NCI-H2107 (cell line): ENCODE data around the gene MRPL23.

Experiments used
- DNase-seq: peaks from one replicate; lab custom pipeline; 2025; lab: John Stamatoyannopoulos, UW

Gene MRPL23

DNA sequence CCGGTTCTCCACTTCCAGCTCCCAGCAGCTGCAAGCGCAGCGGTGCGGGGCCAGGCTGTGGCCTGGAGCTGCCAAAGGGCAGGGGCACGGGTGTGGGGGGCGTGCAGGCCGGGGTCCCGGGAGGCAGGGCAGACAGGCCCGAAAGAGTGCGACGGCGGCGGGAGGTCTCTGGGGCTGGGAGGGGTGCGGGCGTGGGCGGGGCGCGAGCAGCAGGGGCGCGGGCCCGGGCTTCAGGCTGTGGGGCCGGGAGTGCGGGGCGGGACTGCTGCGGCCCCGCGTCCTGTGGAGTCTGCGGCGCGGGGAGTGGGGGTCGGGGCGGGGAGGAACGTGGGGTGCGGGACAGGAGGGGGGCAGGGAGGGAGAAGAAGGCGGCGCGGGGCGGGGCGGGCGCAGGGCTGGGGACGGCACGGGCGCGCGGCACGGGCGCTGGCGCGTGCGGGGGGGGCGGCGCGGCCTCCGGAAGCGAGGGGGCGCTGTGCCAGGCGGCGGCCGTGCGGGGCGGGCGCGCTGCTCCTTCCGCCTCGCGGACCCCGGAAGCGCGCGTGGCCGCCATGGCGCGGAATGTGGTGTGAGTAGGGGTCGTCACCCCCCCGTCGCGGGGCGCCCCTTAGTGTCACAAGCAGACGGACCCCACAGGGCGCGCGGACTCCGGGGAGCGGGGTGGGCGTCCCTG, at the start of gene MRPL23:
TSS of gene MRPL23 (plus strand) at position 521 of the 673 bp plus-strand sequence. CDS start at position 552, 31 bp downstream.
- no peak for DNase-seq

DNA sequence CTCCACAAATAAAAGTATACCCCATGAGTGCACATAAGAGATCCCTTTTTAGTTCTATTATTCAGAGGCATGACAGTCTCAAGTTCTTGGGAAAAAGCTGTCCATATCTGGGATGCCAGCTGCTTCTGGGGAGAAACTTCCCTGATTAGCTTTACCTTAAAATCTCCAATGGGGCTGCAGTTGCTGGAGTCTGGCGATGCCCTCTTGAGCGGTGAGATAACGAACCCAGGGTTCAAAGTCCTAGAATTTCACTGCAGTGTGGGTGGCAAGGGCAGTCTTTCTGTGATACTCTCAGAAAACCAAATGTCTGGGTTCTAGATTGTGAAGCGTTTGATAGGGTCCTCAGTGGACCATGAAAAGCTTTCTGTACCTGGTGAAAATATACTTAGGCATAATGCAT, 48.0 kb upstream of the MRPL23 start:
- DNase-seq: no peak

DNA sequence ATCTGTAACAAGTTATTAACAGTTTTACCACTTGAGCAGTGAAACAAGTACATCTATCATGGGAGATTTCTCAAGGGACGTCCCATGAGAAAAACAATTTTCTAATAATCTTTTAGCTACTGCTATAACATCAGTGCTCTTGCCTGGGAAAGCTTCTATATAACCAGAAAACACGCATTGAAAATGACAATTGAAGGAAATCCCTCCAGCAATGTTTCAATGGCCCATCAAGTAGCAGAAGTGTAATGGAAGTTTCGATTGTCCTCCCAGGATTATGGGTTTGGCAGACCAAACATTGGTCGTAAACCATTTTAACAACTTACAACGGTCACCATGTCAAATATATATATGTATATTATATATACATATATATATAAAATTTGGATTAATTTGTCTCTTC, 47.4 kb upstream of the MRPL23 start:
- no peak for DNase-seq

DNA sequence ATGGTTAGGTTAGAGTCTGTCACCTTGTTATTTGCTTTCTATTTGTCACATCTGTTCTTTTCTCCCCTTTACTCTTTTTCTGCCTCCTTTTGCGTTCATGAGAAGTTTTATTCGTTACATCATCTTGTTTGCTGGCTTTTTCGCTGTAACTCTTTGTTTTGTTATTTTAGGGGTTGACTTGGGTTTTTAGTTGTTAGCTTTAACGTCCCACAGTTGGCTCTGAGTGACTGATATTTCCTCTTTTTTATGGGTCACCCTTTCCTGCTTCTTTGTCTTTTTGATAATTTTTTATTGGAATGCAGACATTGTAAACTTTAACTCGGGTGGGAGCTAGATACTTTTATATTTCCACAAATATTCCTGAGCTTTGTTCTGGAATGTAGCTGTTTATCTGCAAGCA, 41.0 kb upstream of the MRPL23 start:
- DNase-seq: no peak

DNA sequence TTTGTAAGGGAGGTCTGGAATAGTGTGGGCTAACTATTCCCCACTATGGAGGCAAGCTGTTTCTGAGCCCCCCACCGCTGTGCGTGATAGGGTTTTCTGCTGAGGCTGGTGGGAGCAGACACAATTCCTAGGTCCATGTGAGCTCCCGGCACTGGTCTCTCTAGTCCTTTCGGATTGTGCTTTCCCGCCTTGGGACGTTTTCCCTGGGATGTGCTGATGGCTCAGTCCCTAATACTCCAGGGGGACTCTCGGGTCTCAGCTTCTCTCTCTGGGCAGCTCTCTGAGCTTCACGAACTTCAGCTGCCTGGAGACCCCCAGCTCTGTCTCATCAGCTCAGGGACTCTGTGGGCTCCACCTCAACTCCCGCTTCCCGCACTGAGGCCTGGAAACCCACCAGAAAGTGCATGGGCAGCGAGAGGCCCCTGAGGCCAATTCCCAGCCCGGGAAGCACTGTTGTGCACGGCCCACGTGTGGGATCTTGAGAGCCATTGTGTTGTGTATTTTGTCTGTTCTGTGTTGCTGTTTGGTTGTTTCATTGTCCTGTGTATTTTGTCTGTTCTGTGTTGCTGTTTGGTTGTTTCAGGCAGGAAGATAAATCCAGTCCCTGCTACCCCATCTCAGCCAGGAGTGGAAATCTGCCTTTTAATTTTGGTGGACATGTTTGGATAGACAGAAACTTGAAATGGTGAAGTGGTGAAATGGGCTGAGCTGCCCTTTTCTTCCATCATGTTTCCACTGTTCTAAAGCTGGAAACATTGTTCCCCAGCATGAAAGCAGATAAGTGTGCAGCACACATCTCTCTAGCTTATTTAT, 40.3 kb upstream of the MRPL23 start:
- no peak for DNase-seq

DNA sequence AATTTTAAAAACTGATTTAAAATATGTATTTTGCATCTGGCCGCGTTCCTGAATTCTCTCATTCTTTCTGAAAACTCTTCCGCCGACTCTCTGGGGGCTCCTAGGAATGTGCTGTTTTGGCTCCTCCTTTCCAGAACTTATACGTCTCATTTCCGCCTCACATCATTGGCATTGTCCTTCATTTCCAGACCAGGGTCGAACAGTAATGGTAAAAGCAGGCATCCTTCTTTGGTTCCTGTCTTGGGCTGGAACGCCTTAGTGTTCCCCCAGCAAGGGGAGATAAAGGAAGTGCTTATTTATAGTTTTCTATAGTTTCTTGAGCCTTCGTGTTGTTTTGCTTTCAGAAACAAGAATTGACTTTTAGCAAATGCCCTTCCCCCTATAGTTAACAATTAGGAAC, 38.5 kb upstream of the MRPL23 start:
- no peak for DNase-seq

DNA sequence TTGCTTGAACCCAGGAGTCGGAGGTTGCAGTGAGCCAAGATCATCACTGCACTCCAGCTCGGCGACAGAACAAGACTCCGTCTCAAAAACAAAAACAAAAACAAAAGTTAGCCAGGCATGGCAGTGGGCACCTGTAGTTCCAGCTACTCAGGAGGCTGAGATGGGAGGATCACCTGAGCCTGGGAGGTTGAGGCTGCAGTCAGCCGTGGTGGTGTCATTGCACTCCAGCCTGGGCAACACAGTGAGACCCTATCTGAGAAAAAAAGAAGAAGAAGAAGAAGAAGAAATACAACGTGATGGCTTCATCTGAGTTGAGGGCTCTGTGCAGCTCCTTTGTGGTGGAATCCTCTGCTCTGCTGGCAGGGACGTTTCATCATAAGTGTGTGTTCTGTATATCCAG, 37.6 kb upstream of the MRPL23 start:
- no peak for DNase-seq

DNA sequence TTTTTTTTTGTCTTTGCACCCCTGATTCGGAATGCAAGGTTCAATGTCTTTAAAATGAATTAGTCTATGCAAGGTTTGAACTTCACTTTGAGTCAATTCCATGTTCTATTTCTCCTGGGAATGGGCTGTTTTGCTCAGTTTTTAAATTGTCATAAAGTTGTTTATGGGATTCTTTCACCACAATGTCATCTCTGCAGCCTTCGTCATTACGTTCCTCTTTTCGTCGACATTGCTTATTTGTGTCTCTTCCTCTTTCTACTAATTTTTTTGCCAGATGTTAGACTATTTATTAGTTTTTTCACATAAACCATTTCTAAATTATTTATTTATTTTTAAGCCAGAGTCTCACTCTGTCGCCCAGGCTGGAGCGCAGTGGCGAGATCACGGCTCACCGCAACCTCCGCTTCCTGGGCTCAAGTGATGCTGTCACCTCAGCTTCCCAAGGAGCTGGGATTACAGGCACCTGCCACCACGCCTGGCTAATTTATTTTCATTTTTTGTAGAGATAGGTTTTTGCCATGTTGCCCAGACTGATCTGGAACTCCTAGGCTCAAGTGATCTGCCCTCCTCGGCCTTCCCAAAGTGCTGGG, 34.7 kb upstream of the MRPL23 start:
- no peak for DNase-seq

DNA sequence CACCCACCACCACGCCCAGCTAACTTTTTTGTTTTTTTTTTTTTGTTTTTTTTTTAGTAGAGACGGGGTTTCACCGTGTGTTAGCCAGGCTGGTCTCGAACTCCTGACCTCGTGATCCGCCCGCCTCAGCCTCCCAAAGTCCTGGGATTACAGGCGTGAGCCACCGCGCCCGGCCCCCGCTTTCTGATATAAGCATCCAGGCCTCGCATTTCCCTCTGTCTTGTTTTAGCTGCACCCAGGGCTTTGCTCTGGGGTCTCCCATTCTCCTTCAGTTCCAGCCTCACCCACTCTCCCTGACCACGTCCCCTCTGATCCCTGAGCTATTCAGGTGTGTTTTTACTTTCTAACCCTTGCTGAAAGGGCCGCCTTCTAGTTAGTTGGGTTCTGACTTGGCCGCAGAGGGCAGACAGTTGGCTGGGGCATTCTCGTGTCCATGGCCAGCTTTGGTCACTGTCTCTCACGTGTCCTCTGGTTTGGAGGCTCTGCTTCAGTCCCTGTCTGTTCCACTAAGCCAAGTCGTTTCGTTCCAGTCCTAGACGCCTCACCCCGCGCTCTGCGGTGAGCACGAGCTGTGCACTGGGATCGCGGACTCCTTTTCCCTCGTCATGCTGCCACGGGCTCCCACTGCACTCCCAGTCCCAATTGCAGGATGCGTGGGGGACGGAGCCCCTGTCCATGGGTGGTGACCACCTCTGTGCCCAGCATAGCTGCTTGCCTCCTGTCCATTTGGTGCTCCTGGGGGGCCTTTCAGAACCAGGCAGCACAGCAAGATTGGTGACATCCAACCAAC, 33.7 kb upstream of the MRPL23 start:
- no peak for DNase-seq

DNA sequence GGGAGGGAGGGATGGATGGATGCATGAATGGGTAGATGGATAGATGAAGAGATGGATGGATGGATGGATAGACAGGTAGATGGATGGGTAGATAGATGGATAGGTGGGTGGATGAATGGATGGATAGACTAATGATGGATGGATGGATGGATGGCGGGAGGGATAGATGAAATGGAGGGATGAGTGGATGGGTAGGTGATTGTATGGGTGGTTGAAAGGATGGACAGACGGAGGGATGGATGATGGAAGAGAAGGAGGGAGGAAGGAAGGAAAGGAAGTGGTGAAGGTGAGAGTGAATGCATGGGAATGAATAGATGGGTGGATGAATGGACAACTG, 31.4 kb upstream of the MRPL23 start:
- DNase-seq: no peak

DNA sequence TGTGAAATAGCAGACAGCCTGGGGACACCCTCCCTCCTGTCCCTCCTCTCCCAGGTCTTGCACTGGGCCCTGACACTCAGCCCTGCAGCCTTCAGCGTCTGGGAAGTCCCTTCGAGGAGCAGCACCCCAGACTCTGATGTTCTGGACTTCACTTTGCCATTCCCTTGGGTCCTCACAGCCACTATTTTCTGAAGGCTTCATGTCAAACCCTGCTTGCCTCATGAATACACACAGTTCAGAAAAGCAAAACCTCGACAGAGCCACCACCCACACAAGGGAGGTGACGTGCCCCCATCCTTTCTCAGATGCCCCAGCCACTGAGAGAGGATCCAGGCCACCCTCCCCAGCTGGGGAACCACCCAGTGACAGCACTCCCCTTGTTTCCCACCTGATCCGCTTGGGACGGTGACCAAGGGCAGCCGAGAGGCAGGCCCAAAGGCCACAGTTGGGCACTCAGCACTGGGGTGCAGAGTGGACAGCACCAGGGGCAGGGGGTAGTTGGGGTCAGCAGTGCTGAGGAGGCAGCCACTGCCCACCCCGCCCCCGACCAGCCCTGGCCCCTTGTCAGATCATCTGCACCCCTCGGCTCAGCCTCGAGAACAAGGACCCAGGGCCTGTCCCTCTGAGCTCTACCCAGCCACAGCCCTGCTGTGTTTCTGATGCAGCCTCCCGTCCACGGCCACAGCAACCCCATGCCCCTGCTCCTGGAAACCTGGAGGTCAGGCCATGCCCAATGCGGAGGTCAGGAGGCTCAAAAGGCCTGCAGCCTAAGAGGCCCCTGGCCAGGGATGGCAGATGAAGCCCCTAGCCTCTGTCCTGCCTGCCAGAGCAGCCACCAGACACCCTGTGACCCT, 30.8 kb upstream of the MRPL23 start:
- no peak for DNase-seq

DNA sequence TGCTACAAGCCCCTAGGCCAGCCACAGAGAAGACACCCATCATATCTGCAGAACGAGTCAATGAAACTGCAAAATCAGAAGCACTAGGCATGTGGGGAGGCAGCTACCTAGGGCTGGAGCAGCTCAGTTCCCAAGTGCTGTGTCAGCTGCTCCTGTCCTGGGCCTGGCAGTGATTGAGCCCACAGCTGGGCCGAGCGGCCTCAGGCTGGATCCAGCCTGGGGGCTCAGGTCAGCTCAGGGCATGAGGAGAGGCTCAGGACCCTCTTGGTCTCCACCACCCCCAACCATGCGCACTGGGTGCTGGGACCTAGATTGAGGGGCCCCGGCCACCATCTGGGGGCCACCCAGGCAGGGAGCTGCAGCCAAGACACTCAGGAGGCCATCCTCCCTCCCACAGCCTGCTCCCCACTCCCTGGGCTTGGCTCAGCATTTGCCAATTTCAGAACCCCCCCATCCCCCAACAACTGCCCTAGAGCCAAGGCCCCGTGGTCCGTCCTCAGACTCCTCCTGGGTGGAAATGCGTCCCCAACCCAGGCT, 30.1 kb upstream of the MRPL23 start:
- no peak for DNase-seq

DNA sequence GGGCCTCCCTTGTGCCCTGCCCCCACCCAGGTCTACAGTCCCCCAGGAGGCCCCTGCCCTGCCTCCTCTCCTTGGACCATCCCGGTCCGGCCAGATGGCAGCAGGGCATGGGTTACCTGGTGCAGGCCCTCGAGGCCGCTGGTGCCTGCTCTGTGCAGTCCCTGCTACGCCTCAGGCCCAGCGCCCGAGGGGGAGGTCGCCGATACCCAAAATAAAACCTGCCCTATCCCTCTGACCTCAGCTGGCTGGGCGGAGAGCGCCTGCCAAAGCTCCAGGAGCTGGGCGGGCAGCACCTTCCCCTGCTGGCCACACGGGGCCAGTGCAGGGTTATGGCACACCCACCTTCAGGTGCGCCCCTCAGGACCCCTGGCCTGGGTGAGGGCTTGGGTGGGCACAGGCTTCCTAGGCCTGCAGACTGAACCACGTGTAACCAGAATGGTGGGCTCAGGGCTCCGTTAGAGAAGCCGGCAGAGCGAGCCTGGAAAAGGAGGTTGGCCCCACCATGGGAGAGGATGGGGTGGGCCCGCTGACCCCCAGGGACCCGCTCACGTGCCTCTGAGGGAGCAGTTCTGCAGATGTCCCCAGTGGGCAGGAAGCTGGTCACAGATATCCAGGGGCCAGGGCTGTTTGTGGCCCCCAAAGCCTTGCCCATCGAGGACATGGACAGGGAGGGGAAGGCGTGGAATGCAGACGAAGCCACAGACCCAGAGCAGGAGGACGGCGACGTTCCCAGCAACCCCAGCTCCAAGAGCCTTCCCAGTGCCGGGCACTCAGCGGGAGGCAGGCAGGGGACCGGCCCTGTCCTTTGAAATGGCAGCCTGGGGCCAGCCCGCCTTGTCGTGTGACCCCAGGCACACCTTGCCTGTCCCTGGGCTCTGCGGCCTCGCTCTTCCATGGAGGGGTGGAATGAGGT, 29.4 kb upstream of the MRPL23 start:
- no peak for DNase-seq

DNA sequence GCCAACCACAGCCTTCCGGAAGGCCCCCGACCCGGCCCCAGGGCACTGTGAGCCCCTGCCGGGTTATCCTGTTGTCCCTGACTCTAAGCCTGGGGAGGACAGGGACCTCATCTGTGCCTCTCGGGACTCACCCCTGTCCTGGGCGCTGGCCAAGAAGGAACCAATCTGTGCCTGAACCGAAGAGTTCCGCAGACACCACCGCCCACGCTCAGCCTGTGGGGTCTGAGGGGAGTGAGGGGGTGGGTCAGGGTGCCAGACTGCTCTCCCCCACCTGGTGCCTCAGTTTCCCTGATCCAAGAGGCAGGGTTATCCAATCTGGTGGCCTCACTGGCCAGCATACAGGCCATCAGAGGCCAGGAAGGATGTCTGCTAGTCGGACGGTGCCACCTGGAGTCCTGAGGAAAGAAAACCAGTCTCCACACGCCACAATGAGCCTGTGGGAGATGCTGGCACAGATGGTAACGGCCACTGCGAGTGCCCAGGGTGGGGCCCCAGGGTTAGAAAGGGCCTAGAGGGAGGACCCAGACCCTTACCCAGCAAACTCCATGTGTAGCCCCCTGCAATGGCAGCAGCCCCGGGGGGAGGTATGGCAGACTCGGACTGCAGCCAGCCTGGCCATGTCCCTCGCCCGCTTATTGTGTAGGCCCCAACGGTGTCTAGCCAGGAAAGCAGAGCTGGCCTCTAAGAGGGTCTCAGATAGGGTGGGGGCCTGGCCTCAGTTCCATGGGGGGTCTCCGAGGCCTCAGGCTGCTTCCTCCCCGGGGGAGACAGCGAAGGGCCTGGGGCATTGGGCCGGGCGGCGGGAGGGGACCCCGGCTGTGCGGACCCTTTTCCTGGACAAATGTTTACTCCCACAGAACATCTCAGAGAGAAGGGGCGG, 28.5 kb upstream of the MRPL23 start:
- no peak for DNase-seq

DNA sequence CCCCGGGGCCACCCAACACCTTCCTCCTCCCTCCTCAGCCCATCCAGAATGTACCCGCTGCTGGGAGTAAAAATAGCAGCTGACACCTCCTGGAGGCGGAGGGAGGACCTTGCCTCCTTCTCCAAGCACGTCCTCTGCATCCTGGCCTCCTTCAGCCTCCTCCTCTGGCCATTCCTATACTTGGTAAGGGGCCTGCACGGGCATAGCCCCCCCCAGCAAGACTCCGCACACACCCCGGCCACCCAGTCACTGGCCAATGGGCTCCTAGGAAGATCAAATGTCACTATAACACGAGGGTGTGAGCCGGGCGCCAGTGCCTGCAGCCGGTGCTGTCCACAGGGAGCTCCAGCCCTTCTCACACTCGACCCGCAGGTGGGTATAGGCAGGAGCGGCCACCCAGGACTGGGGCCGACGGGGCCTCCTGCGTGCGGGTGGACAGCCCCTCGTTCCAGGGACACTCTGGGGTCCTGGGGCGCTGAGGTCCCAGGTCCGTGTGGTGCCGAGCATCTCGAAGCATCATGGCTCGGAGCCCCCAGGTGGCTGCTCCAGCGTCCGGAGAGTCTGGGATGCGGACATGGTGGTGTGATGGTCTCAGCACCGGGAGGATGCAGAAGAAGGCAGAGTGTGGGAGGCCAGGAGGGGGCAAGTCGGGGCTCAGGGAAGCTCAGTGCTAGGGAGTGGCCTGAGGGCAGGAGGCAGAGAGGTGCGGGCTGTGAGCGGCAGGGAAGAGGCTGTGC, 27.6 kb upstream of the MRPL23 start, which contains the start of gene TNNT3:
TSS of gene TNNT3 (plus strand) at position 313 of the 737 bp plus-strand sequence. CDS start 3,172 bp downstream, outside the sequence.
- no peak for DNase-seq

DNA sequence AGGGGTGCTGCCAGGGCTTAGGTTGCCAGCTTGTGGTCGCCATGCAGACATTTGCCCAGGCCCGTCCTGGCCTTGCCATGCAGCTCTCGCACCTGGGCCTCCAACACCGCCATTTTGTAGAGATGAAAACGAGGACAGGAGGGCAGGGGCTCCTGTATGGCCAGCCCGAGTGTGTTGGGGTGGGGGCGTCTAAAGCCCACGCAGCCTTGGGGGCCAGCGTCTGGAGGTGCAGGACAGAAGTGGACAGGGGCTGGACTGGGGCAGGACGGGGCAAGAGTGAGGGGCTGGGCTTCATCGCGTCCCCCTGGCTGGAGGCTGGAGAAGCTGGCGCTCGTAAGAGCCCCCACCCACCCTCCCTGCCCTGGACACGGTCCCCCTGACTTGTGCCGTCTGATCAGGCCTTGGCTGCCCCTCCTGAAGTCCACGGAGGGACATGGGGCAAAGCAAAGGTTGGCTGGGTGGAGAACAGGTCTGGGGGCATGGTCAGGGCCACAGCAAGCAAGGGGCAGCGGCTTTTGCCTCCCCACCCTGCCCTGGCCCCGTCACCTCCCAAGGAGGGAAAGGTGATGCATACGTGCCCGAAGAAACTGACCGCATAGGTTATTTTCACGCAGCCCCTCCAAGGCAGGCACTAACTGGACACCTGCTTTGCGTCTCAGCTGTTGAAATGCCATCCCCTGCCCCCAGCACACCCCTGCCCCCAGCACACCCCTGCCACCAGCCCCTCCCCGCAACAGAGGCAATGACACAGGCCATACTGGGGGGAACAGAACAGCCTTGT, 26.8 kb upstream of the MRPL23 start:
- no peak for DNase-seq

DNA sequence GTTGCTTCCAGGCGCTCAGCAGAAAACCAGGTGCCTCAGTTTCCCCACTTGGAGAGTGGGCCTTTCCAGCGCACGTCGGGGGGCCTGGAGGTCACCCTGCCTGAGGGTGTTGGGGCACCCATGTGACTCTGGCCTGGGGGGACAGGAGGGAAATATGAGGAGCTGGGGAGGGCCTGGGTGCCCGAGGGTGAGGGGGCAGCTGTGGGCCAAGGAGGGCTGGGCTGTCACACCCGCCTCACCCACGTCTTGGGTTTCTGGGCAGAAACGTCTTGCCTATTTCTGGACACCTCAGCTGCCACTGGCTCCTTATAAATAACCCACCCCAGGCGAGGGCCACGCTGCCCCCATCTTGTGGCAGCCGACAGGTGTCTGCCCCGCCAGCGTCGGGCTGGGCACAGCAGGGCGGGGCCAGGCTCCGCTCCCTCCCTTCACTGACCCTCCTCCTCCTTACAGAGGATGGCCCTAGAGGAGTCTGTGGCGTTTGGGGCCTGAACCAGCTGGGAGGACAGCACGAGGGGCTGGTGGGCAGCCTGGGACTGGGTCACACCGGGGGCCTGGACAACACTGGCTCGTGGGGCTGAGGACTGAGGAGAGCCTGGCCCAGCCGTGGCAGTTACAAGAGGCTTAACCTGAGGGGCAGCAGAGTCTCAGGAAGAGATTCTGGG, 26.1 kb upstream of the MRPL23 start:
- no peak for DNase-seq
